GM21528 (cell line): ENCODE data around the gene BCL2.

Experiments
- ATAC-seq: cut with Tn5 transposase; IDR thresholded peaks from one replicate; pipeline ENCODE4 v1.9.1; 2021; ENCODE audit warnings: mild to moderate bottlenecking, moderate library complexity; ENCODE audit not compliant: unreplicated experiment, low FRiP score

BCL2 gene

DNA sequence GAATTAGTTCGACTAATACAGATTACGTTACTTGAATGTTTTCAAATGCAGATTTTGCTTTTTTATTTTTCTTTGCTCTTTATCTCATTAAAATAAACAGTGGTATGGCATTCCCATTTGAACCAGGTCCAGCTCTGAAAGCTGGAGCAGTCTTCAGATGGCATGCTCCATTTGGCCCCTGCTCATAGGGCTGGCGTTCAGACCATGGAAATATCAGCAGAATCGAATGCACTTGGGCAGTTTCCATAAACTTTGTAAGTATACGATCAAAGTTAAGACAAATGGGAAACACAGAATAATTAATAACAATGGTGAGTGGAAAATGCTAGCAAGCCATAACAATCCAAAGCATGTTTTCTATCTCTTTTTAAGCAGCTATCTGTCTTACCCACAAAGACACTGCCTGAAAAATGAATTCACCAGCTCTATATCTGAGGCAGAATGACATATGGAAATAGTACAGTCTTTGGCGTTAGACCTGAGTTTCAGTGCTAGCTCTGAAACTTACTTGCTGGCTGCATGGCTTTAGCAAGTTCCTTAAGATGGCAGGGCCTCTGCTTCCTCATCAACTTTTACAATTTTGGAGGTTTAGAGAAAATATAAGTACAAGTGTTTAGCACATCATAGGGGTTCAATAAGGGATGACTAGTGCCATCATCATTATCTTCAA, 131.6 kb downstream of the BCL2 start:
- ATAC-seq, result no peak

GRCh38 chr18:63187223-63187574, 132.4 kb downstream of the BCL2 start:
- no peak for ATAC-seq

- no peak for ATAC-seq
These were observed 132.9 kb downstream of the BCL2 start for GRCh38 chr18:63186520-63187222.

GRCh38 chr18:63185984-63186383, 133.6 kb downstream of the BCL2 start:
- ATAC-seq, result no peak

DNA sequence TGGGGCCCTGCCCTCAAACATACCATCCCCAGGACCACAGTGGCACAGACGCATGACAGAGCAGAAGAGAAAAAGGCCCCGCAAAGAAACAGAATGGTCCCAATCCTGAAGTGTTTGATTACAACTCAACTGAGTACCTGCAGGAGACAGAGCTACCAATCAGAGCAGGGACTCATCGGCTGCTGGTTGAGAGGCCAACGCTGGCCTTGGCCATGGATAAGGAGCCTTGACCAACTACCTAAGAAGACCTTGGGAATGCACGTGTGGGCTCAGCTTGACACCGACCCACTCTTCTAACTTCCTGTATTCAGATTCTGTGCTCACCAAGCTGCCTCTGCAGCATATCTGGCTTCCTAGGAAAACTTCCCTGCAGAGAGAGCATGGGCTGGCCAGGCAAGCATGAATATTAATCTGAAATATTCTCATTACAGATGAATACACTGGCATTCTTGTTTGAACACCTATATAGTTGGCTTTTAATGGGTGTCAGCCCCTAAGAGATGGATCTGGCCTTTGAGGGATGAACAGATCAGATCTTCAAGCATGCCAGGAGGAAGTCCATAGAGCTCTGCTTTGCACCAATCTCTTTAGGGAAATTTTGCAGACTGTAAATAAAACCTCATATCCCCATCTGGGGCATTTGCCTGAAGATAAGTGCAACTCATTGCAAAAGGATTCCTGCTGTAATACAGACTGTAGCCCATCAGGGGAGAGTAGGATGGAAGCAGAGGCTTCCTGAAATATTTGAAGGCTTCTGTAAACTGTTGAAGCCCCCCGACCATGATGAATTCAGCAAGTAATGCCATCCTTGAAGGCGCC, 135.4 kb downstream of the BCL2 start:
- no peak for ATAC-seq

DNA sequence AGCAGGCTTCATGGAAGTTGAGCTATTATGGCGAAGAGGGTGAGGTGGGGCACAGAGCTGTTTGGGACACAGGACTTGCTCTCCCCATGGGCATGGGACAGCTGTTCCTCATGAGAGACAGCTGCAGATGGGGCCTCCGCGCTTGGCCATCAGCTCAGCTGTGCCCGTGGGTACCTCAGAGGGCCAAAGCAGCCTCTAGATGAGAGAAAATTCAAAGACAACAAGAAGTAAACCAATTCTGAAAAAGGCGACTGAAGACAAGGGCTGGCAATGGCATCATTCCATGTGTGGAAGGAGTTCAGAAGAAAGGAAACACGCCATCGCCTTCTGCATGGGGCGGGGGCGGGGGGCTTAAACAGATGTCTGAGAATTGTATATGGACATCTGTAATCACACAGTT, 136.2 kb downstream of the BCL2 start:
- ATAC-seq, result no peak

DNA sequence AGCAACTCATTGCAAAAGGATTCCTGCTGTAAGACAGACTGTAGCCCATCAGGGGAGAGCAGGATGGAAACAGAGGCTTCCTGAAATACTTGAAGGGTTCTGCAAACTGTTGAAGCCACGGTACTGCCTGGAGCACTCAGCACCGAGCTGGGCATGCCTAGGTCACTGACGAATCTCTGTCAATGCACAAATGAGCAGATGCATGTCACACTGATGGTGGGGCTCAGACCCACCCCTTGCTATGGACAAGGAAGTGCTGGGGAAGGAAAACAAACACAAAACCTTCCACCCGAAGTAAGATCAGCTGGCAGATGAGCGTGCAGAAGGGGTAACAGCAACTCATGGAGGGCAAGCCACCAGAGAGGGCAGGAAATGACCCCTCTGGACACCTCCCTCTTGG, 136.7 kb downstream of the BCL2 start:
- no peak for ATAC-seq

DNA sequence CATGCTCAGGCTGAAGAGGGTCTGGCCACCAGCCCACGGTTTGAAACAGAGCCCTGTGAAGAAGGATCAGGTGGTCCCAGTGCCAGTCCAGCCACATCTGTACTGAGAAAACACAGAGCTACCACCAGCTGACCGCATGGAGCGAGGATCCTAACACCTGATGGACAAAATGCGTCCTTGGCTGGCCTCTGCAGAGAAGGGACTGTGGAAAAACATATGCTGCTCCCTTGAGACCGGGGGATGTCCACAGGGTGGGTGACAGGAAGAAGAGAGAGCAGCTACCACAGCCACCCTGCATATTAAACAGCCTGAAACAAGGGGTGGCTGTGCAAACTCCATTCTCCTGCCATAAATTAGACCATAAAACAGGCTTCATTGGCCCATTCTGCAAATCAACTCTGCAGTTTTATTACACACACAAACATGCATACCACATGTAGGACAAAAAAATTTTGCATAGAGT, 137.2 kb downstream of the BCL2 start:
- ATAC-seq, result no peak

GRCh38 chr18:63181706-63182309, 137.8 kb downstream of the BCL2 start:
- ATAC-seq, result no peak

GRCh38 chr18:63180971-63181376, 138.6 kb downstream of the BCL2 start:
- ATAC-seq, result peak; percentile 60

GRCh38 chr18:63180321-63180720, 139.2 kb downstream of the BCL2 start:
- ATAC-seq, result no peak

GRCh38 chr18:63179422-63179821, 140.1 kb downstream of the BCL2 start:
- ATAC-seq, result no peak

- no peak for ATAC-seq
These were observed 140.6 kb downstream of the BCL2 start for GRCh38 chr18:63178971-63179370.

DNA sequence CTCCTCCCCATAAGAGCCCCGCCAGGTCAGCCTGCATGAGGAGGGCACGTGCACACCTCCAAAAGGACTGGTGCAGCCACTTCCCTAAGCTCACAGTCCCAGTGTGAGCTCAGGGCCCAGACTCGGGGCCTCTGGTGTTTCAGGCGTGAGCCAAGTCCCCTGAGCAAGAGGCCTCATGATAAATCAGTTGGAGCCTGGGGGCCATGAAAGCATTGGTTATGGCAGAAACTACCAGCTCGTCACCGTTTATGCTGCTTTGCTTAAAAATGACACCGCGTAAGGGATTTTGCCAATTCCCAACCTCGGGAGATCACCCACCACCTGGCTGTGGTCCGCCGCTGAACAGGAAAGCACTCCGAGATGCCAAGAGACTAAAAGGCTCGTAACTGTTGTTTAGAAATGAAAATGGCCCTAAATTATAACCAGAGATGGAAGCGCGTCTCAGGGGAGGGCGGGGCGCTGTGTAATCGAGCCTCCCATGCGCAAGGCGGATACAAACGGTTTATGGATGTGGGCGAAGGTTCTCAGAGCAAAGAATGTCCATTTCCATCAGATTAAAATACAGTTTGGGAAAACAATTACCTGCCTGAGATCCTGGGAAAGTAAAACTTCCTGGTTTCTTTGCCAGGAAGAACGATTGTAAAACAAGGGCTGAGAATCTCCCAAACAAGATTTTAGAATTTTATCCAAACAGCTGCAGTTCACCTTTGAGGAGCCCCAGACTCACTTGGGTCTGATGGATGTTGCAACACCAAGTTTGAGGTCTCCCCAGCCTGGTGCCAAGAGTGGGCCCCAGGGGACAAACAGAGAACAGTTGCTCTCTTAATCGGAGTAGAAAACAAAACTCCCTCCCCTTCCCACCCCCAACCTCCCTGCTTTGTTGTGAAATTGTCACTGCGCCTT, 141.4 kb downstream of the BCL2 start:
- ATAC-seq, result no peak

GRCh38 chr18:63177259-63177658, 142.3 kb downstream of the BCL2 start:
- ATAC-seq, result no peak

DNA sequence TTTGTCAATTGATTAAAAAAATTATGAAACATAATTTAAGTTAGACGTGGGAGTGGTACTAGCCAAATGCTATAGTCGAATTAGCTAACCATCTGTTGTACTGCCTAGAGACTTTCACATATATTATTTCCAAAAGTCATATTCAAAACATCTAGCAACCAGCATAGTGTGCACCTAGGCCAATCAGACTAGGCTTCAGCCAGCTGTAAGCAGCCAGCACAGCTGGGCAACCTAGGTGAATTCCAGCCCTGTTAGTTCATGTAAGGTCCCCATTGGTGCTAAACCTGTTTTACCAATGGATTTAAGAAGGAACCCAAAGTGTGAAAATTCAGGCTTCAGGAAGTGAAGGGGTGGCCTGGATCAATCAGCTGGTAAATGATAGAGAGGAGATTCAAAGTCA, 144.3 kb downstream of the BCL2 start:
- no peak for ATAC-seq

DNA sequence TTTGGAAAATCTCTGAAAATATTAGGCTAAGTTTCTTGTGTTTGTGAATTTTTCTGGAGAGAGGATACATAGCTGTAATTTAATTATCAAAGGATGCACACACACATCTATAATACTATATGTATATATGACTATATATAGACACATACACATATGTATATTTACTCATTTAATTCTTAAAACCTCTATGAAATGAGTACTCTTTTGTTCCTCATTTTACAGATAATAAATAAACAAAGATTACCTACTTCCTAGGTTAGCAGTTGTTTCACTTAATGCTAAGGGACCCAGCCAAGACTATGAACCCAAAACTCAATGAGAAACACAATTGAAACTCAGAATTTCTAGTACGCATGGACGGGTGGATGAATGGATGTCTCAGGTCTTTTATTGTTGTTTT, 145.6 kb downstream of the BCL2 start:
- ATAC-seq, result no peak

DNA sequence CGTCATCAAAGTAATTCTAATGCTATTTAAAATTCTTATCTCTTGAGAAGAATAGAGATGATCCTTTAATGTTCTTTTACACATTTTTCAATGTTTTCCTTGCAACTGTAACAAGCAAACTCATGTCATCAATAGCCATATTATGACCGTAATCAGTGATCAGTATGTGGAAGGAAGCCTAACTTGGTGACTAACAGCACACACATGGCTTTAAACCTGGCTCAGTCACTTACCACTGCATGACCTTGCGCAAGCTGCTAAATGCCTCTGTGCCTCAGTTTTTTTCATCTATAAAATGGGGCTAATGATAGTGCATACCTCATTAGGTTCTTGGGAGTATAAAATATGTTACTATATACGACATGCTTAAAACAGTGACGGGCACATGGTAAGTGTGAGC, 149.7 kb downstream of the BCL2 start:
- ATAC-seq, result no peak

GRCh38 chr18:63168287-63168686, 151.3 kb downstream of the BCL2 start:
- ATAC-seq, result no peak

GRCh38 chr18:63166142-63166541, 153.4 kb downstream of the BCL2 start:
- ATAC-seq, result no peak
